ENCODE results near the gene NCKAP5L. TPM values are rescaled to one million over a fixed set of nuclear protein-coding genes. Genes with fewer than 3 reads are reported as not detected.

NCKAP5L gene
- total RNA-seq, 2 donors from 2014 or later: 5.4 to 5.6 TPM

GRCh38 chr12:49827051-49827400 lies 1.2 kb downstream of the NCKAP5L start:
- no peak overlapping the region for H3K27ac Mint-ChIP-seq
- no peak for ATAC-seq (replicated peaks in 1 of 2)

GRCh38 chr12:49825971-49826421 lies 2.2 kb downstream of the NCKAP5L start:
- Mint-ChIP-seq H3K9me3 (no peaks in the 10 kb centered on the region), H3K27ac (no peak overlapping the region), H3K4me1 (ENCODE audit: low read depth) (peaks cover 37% of the 10 kb centered on the region), H3K36me3 (ENCODE audit: insufficient read depth in 2 of 2) (peaks cover 0 to under 1% of the 10 kb centered on the region in 2 donors), H3K4me3 (peak overlapping the region in 1 of 2 donors; percentile 98), H3K27me3 (ENCODE audit: low read depth) (no peaks in the 10 kb centered on the region)
- DNase-seq (no peak), ATAC-seq (replicated peaks in 1 of 2) (no peak)

More at GRCh38 chr12:49827051-49827400, 1.2 kb downstream of the NCKAP5L start:
- peak overlapping the region; percentile 53 to 98 for H3K4me3 Mint-ChIP-seq
- no peaks in the 10 kb centered on the region for H3K9me3 Mint-ChIP-seq
- H3K4me1 Mint-ChIP-seq (ENCODE audit: low read depth): peaks cover 31% of the 10 kb centered on the region
- H3K36me3 Mint-ChIP-seq (ENCODE audit: insufficient read depth in 2 of 2): no peaks in the 10 kb centered on the region
- H3K27me3 Mint-ChIP-seq (ENCODE audit: low read depth): no peaks in the 10 kb centered on the region
- no peak for DNase-seq

GRCh38 chr12:49825360-49825970 lies 2.7 kb downstream of the NCKAP5L start:
- Mint-ChIP-seq H3K27ac (no peak overlapping the region), H3K4me1 (ENCODE audit: low read depth) (peaks cover 42% of the 10 kb centered on the region), H3K4me3 (no peak overlapping the region), H3K9me3 (no peaks in the 10 kb centered on the region), H3K36me3 (ENCODE audit: insufficient read depth in 2 of 2) (peaks cover 0 to 2% of the 10 kb centered on the region in 2 donors), H3K27me3 (ENCODE audit: low read depth) (no peaks in the 10 kb centered on the region)
- DNase-seq (no peak), ATAC-seq (replicated peaks in 1 of 2) (no peak)

GRCh38 chr12:49824895-49825294 lies 3.3 kb downstream of the NCKAP5L start:
- no peak overlapping the region for H3K27ac Mint-ChIP-seq
- H3K9me3 Mint-ChIP-seq: no peaks in the 10 kb centered on the region
- no peaks in the 10 kb centered on the region for H3K27me3 Mint-ChIP-seq (ENCODE audit: low read depth)
- ATAC-seq (replicated peaks in 1 of 2): no peak
- no peak for DNase-seq
- peaks cover 0 to 2% of the 10 kb centered on the region in 2 donors for H3K36me3 Mint-ChIP-seq (ENCODE audit: insufficient read depth in 2 of 2)
- no peak overlapping the region for H3K4me3 Mint-ChIP-seq
- peaks cover 46% of the 10 kb centered on the region for H3K4me1 Mint-ChIP-seq (ENCODE audit: low read depth)

GRCh38 chr12:49824416-49824815 lies 3.8 kb downstream of the NCKAP5L start:
- no peak overlapping the region for H3K27ac Mint-ChIP-seq
- no peak overlapping the region for H3K4me3 Mint-ChIP-seq
- peaks cover 44% of the 10 kb centered on the region for H3K4me1 Mint-ChIP-seq (ENCODE audit: low read depth)
- ATAC-seq (replicated peaks in 1 of 2): no peak
- H3K36me3 Mint-ChIP-seq (ENCODE audit: insufficient read depth in 2 of 2): peaks cover 0 to 2% of the 10 kb centered on the region in 2 donors
- H3K27me3 Mint-ChIP-seq (ENCODE audit: low read depth): no peaks in the 10 kb centered on the region
- H3K9me3 Mint-ChIP-seq: no peaks in the 10 kb centered on the region
- DNase-seq: no peak

GRCh38 chr12:49823951-49824350 lies 4.3 kb downstream of the NCKAP5L start:
- Mint-ChIP-seq H3K4me3 (no peak overlapping the region), H3K4me1 (ENCODE audit: low read depth) (peaks cover 40% of the 10 kb centered on the region), H3K9me3 (no peaks in the 10 kb centered on the region), H3K27ac (no peak overlapping the region), H3K36me3 (ENCODE audit: insufficient read depth in 2 of 2) (peaks cover 0 to 2% of the 10 kb centered on the region in 2 donors), H3K27me3 (ENCODE audit: low read depth) (no peaks in the 10 kb centered on the region)
- DNase-seq (no peak), ATAC-seq (replicated peaks in 1 of 2) (no peak)

- DNase-seq: no peak
- peaks cover 0 to 2% of the 10 kb centered on the region in 2 donors for H3K36me3 Mint-ChIP-seq (ENCODE audit: insufficient read depth in 2 of 2)
- H3K4me3 Mint-ChIP-seq: no peak overlapping the region
- H3K27ac Mint-ChIP-seq: no peak overlapping the region
- no peaks in the 10 kb centered on the region for H3K9me3 Mint-ChIP-seq
- peaks cover 34% of the 10 kb centered on the region for H3K4me1 Mint-ChIP-seq (ENCODE audit: low read depth)
- H3K27me3 Mint-ChIP-seq (ENCODE audit: low read depth): no peaks in the 10 kb centered on the region
- no peak for ATAC-seq (replicated peaks in 1 of 2)
Measured at GRCh38 chr12:49823350-49823749, 4.9 kb downstream of the NCKAP5L start.

- ATAC-seq (replicated peaks in 1 of 2) (no peak), DNase-seq (no peak)
- Mint-ChIP-seq H3K27ac (peak overlapping the region; percentile 79), H3K9me3 (no peaks in the 10 kb centered on the region), H3K4me3 (peak overlapping the region; percentile 34 to 36), H3K27me3 (ENCODE audit: low read depth) (no peaks in the 10 kb centered on the region), H3K4me1 (ENCODE audit: low read depth) (peaks cover 24% of the 10 kb centered on the region), H3K36me3 (ENCODE audit: insufficient read depth in 2 of 2) (peaks cover 0 to 2% of the 10 kb centered on the region in 2 donors)
Measured at GRCh38 chr12:49821373-49822287, 6.6 kb downstream of the NCKAP5L start.

- Mint-ChIP-seq H3K4me1 (ENCODE audit: low read depth) (peaks cover 15% of the 10 kb centered on the region), H3K36me3 (ENCODE audit: insufficient read depth in 2 of 2) (peaks cover 0 to 2% of the 10 kb centered on the region in 2 donors), H3K9me3 (no peaks in the 10 kb centered on the region), H3K27me3 (ENCODE audit: low read depth) (no peaks in the 10 kb centered on the region), H3K4me3 (no peak overlapping the region), H3K27ac (peak overlapping the region; percentile 3)
- ATAC-seq (replicated peaks in 1 of 2) (no peak), DNase-seq (no peak)
Measured at GRCh38 chr12:49819786-49820185, 8.4 kb downstream of the NCKAP5L start.

GRCh38 chr12:49818241-49818895 lies 9.8 kb downstream of the NCKAP5L start:
- no peak overlapping the region for H3K4me3 Mint-ChIP-seq
- DNase-seq (no peak), ATAC-seq (replicated peaks in 1 of 2) (no peak)
- no peaks in the 10 kb centered on the region for H3K9me3 Mint-ChIP-seq
- peak overlapping the region; percentile 15 for H3K27ac Mint-ChIP-seq
- peaks cover 0 to 2% of the 10 kb centered on the region in 2 donors for H3K36me3 Mint-ChIP-seq (ENCODE audit: insufficient read depth in 2 of 2)
- no peaks in the 10 kb centered on the region for H3K27me3 Mint-ChIP-seq (ENCODE audit: low read depth)
- peaks cover 14% of the 10 kb centered on the region for H3K4me1 Mint-ChIP-seq (ENCODE audit: low read depth)

GRCh38 chr12:49813131-49813530 lies 15.1 kb downstream of the NCKAP5L start:
- no peaks in the 10 kb centered on the region for H3K27me3 Mint-ChIP-seq (ENCODE audit: low read depth)
- no peak overlapping the region for H3K4me3 Mint-ChIP-seq
- DNase-seq (no peak), ATAC-seq (replicated peaks in 1 of 2) (no peak)
- no peak overlapping the region for H3K27ac Mint-ChIP-seq
- H3K36me3 Mint-ChIP-seq (ENCODE audit: insufficient read depth in 2 of 2): no peaks in the 10 kb centered on the region
- peaks cover 9% of the 10 kb centered on the region for H3K4me1 Mint-ChIP-seq (ENCODE audit: low read depth)
- no peaks in the 10 kb centered on the region for H3K9me3 Mint-ChIP-seq

- DNase-seq (no peak), ATAC-seq (replicated peaks in 1 of 2) (no peak)
- no peaks in the 10 kb centered on the region for H3K36me3 Mint-ChIP-seq (ENCODE audit: insufficient read depth in 2 of 2)
- H3K27ac Mint-ChIP-seq: no peak overlapping the region
- H3K4me3 Mint-ChIP-seq: no peak overlapping the region
- no peaks in the 10 kb centered on the region for H3K9me3 Mint-ChIP-seq
- H3K27me3 Mint-ChIP-seq (ENCODE audit: low read depth): no peaks in the 10 kb centered on the region
- H3K4me1 Mint-ChIP-seq (ENCODE audit: low read depth): peaks cover 9% of the 10 kb centered on the region
Measured at GRCh38 chr12:49811961-49812401, 16.2 kb downstream of the NCKAP5L start.

GRCh38 chr12:49811136-49811535 lies 17.1 kb downstream of the NCKAP5L start:
- Mint-ChIP-seq H3K4me3 (no peak overlapping the region), H3K27me3 (ENCODE audit: low read depth) (no peaks in the 10 kb centered on the region), H3K27ac (no peak overlapping the region), H3K9me3 (no peaks in the 10 kb centered on the region), H3K36me3 (ENCODE audit: insufficient read depth in 2 of 2) (no peaks in the 10 kb centered on the region), H3K4me1 (ENCODE audit: low read depth) (peaks cover 9% of the 10 kb centered on the region)
- ATAC-seq (replicated peaks in 1 of 2) (no peak), DNase-seq (no peak)
